Midbrain (tissue), 1 donor: ENCODE data around the gene MUSTN1.

Source experiments
- DNase-seq: peaks from one replicate; lab custom pipeline; 2025; lab: John Stamatoyannopoulos, UW

The MUSTN1 gene

DNA sequence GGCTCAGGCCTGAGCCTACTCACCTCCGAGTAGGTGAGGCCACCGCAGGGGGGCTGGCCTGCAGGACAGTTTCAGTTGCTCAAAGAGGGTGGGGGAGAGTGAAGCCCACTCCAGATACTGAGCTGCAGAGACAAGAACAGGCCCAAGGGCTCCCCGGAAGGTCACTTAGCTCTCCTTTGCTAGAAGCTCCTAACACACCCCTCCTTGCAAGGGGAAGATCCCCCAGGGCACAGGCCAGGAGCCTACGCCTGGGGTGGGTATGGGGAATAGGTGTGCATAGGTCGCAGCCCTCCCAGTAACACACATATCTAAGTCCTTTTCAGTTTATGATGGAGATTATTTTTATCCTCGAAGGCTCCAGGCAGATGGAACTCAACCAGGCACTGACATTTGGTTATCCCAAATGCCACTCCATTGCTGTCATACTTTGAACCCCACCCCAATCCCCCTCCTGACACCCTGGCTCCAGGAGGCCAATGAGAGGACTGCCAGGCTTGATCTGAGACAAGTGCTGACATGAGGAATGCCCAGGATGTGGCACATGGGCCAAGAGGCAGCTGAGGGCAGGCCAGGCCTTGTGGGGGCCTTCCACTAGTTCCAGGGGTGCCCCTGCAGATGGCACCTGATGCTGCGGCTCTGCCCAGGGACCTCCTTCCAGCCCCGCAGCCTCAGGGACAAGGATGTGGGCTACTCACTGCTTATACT is 1.1 kb upstream of the MUSTN1 start:
- DNase-seq = no peak

DNA sequence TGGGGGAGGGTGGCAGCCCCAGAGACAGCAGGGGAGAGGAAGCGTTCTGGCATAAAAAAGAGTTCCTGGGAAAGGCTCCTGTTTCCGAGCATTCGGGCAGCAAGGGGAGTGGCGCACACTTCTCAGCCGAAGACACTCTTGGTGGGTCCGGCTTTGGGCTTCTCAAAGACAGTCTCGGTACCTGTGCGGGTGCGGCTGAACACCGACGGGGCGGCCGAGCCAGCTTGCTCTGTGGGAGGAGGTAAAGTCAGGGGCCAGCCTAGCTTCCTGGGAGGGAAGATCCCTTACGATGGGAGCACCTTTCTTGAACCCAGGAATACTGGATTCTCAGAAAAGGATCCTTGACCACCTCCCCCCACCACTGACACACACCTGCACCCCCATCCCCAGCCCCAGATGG is 1.6 kb downstream of the MUSTN1 start:
- DNase-seq = no peak

DNA sequence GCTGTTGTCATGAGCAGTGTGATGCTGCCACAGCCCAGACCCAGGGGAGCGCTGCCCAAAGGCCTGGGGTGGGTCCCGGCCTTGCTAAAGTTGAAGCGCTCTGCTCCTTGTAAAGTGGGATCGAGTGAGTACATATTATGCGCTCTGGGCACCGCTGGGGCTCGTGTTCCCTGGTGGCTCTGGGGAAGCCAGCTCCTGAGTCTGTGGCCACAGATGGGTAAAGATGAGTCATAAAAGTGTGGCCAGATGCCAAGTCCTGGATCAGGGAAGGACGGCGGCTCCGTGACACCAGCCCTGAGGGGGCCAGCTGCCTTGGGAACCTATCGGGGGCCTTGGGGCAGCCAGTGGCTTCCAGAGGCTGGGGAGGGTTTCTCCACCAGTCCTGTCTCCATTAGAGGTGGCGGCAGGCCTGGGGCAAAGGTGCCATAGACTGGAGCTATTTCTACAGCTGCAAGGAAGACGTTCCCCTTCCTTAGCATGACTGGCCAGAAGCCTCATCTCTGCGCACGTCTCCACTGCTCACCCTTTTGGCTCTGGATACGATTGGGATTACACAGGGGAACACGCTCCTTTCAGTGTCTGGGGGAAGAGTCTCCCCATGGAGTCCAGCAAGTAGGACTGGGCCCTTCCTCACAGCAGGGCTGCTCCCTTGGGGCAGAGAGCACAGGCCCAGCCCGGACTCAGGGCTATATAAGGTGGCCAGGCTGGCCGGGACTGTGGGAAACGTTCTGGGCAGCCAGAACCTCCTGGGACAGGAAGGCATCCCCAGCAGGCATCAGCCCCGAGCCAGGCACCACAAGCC is 3.1 kb downstream of the MUSTN1 start:
- DNase-seq = no peak

DNA sequence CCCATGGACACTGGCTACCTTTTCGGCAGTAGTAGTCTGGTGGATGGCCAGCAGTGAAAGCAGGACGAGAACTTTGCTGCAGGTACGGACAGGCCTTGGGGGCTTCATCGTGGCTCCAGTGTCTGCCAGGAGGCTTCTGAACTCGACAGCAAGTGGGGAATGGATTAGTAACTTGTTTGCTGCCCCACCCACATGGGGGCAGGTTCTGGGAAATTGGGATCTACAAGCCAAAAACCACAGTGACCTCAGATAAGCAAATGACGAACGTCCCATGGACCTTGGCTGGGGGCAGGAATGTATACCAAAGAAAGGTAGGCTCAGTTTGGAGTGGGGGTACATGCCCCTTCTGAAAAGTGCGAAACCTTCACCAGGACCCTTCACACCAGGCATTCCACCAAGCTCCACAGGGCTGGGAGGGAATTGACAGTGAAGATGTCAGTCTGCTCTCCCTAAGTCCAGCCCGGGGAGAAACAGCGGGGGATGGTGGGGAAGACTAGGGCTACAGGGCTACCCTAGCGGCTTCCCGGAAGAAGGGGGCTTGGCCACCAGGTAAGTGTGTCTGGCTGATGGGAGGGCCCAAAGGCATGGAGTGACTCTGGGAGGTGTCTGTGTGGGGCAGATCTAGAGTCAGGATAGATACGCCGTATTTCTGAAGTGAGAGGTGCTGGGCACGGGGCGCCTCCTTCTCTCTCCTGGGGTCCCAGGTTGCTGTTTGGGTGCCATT is 4.1 kb downstream of the MUSTN1 start, which contains the start of gene ITIH4:
TSS of gene ITIH4 (minus strand) at position 138 of the 724 bp plus-strand sequence. CDS start at position 108, 30 bp downstream.
- DNase-seq = no peak

DNA sequence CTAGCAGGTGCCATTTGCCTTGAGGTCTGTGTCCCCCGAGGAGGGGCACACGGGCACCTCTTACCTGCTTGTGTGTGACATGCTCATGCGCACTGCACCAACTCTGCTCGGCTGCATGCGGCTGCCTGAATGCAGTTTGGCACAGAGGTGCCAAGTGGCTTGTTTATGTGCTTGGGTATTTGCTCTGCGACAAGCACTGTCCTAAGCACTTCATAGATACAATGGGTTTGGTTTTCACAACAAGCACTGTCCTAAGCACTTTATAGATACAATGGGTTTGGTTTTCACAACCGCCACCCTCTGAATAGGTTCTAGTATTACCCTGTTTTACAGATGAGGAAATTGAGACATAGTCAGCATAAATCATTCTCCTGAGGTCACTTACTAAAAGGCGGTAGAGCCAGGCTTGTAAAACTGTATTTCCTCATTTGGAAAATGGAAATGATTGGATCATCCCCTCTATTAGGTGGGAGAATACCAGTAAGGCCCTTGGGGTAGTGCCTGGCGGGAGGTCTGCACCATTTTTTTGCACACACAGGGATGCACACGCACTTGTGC is 4.8 kb downstream of the MUSTN1 start:
- DNase-seq = no peak

DNA sequence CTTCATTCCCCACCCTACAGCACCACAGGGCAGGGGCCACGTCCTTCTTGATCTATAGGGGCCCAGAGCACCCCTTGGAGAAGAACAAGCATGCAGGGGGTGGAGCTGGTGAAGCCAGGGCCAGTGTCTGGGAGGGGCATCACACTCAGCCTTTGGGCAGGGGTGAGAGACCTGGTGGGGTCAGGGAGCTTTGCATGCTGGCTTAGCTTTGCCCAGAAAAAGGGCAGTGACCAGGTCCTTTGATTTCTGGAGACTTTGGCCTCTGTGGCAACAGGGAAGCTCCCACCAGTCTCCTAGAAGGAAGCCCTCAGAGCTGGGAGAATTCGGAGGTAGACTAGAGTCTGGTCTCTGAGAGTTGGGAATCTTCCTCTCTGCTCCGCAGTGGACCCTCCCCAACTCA is 5.3 kb downstream of the MUSTN1 start:
- DNase-seq = no peak

DNA sequence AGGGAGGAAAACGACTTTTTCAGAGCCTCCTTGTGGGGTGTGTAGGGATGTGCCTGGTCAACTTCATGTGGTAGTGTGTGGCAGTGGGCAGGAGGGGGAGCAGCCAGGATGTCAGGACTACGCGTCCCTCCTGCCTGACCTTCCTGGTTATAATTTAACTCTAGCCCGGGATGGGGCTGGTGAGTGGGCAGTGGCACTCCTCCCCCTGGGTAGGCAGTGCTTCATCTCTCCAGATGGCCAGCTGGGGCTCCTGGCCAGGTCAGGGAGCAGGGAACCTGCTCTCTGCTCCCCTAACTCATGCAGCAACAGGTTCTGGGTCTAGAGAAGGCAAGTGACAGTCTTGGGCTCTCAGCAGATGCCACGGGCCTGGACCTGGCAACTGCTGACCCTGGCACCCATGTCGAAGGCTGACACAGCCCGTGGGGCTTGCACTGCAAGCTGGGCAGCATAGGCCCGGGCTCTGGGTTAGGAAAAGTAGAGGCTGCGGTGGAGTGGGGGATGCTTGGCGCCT is 6.9 kb downstream of the MUSTN1 start:
- no peak for DNase-seq

DNA sequence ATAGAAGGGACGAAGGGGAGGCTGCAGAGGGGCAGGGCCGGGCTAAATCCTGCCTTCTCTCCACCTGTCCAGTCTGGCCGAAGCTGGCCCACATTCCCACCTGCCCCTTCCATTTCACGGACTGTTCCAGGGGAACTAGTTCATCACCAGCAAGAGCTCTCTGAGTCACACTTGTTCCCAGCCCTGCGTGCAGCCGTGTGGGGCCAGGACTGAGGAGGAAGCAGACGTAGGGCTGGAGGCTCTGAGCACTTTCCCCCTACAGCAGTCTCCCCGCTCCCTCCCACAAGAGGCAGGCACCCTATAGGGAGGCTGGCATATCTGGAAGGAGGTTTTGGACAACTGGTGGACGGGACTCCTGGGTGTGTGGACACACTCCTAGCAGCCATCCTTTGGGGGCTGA is 7.4 kb downstream of the MUSTN1 start:
- DNase-seq = no peak

DNA sequence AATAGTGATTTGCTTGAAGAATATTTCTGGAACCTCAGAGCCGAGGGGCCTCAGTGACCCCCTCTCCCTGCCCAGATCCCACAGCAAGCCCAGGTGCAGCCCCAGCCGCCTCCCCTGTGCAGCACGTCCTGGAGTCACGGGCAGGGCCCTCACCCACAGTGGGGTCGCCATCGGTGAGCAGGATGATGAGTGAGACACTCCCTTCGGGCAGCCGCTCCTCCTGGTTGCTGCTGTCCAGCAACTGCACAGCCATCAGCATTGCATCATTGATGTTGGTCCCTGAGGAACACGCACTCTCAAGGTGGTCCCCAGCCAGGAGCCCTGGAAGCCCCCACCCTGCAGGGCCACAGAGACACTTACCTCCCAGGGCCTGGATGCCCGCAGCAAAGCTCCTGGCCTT is 10.8 kb downstream of the MUSTN1 start:
- DNase-seq = no peak

DNA sequence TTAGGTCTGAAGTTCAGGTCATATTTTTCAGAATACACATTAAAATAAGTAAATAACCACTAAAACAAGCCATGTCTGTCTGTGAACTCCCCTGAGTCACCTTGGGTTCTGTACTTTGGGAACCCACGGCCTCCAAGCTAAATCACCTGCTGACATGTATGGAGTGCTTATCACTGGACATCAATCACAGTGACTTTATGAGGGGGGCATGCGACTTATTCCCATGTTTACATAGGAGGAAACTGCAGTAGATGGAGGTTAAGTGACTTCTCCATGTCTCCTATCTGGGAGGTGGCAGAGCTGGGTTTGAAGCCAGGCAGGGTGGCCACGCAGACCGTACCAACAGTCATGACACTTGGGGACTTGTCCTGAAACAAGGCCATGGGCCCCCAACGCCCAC is 12.5 kb downstream of the MUSTN1 start:
- no peak for DNase-seq

DNA sequence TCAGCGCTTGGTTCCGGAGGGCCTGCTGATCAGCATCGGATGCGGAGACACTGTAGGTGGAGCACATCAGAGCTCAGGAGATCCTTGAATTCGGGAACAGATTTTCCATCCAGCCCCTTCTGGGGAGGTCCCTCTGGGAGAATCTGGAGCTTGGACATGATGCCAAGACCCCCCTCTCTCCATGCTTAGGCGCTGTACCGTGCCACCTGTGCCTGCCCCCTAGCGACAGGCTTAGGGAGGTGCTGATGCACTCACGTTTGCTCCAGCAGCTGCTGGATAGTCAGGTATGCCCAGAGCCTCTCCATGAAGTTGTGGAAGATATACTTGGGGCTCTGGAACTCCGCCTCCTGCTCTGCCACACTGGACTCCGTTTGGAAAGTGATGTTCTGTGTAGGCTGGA is 14.1 kb downstream of the MUSTN1 start:
- DNase-seq = no peak

DNA sequence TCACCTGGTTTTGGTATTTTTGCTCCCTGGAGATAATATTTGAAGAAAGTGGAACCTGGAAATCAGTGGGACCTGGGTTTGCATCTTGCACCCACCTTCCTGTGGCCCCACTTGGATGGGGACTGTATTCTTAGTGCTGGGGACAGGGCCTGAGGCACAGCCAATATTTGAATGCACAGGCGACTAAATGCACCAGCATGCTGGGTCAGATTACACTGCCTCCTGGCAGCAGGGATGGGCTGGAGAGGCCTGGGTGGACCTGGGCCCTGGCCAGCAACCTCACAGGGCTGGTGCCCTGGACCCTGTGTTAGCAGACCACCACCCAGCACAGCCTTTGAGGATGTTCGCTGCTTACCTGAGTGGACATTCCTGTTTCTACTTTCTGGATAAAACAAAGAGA is 14.9 kb downstream of the MUSTN1 start:
- no peak for DNase-seq

DNA sequence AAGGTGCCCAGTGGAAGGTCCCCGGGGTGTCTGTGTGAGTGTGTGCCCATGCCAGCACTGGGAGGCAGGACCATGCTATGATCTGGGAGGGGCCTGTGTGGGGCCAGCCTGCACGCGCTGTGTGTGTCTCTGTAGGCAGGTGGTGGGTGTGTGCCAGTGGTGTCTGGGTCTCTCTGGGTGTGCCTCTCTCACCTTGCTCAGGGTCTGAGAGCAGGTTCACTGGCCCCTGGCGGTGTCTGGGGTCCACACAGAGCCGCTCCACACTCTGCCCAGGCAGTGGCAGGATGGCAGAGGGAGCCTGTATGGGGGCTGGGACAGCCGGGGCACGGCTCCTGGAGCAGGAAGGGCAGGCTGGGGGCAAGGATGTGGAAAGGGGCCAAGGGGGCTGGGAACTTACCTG is 17.0 kb downstream of the MUSTN1 start:
- no peak for DNase-seq

DNA sequence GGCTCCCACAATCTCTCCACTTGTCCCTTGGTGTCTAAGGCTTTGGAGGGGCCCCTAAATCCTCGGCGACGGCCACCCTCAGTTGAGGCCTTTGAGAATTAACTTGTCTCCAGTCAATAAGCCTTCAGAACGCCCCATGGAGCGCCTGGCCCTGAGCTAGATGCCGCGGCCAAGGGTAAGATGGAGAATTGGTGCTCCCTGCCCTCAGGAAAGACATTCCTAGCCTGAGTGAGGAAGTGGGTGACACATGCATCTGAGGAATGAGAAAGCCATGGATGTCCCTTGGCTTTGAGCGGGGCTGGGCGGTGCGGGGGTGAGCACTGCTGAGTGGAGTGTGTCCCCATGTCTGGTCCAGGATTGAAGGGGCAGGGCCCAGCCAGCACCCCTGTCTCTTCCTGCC is 17.6 kb downstream of the MUSTN1 start:
- no peak for DNase-seq

DNA sequence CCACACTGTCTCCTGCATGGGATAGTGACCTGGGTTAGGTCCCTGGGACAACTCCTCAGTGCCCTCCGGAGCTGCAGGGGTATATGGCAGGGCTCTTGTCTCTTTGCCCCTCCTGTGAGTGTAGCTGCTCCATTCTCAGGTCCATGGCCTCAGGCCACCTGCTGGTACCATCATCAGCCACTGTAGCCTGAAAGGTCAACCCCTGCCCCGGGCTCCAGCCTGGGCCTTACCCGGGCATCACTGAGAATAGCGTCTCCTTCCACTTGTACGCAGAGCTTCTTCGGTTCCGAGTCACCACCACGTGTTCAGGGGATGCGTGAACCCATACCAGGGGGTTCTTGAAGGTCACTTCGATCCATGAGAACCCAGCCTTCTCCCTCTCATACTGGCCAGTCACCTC is 18.2 kb downstream of the MUSTN1 start:
- no peak for DNase-seq

DNA sequence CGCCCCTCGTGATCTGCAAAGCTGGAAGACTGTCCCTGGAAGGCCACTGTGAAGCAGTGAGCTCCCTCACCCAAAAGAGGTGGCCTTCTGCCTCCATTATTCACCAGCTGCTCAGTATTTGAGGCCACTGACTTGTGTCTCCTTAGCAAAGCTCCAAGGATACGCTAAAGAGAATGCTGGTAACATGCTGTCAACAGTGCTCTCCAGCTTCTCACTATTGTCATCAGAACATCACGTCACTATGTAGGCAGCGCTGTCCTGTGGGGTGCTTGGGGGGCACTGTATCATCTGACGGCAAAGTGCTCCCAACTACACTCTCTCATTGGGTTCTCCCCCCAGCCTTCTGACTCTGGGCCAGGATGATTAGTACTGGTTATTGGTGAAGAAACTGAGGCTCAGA is 18.6 kb downstream of the MUSTN1 start:
- no peak for DNase-seq

DNA sequence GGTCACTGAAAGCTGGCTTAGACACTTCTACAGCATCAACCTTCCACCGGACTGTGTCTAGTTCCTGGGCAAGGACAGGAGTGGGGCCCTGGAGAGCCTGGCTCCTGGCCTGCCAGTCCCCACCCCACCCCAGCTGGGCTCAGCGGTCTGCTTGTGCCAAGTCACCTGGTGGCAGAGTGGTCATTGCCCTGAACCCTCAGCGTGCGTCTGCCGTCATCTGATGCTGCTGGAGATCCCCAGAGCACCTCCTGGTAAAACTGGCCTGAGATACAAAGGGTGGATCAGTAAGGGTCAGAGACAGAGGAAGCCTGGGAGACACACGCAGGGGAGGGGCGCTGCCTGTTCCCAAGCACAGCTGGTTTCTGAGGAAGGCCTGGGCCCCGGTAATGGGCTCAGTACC is 21.0 kb downstream of the MUSTN1 start:
- DNase-seq = no peak

DNA sequence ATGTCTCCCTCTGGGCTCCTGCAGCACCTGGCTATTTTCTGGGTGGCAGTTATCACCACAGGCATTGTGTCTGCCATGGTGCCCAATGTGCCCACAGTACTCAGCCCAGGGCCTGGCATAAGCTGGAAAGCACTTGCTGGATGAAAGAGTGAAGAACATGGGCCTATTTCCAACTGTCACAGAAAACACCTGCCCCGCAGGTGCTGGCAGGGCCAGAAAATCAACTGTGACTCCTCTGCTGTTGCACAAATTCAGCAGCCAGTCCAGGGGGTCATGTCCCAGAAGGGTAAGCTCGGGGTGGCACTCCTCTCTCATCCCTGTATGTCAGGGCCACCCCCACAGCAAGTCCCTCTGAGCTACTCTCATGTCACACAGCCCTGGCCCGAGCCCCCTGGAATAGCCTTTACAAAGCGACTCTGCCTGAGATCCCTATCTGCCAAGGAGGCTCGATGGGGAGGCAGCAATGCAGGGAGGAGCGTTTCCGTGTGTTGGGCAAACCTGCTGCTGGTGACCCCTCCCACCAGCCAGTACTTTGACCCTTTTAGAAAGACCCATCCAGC is 23.3 kb downstream of the MUSTN1 start:
- no peak for DNase-seq

DNA sequence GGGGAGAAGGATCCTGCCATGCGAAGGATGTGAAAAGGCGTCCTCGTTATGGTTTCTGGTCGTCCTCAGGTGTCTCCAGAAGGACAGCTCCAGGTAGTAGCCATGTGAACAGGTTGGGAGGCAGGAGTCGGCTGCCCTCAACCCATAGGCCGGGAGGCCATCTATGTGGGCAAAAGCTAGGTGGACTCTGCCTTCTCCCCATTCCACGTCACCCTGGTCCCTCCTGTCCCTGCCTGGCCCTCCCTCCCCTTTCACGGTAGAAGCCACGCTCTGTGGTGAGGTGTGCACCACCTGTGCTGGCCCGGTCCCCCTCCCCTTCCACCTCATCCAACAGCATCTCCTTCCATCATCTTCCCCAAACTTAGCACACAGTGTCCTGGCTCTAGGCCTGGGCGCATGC is 23.9 kb downstream of the MUSTN1 start:
- no peak for DNase-seq

DNA sequence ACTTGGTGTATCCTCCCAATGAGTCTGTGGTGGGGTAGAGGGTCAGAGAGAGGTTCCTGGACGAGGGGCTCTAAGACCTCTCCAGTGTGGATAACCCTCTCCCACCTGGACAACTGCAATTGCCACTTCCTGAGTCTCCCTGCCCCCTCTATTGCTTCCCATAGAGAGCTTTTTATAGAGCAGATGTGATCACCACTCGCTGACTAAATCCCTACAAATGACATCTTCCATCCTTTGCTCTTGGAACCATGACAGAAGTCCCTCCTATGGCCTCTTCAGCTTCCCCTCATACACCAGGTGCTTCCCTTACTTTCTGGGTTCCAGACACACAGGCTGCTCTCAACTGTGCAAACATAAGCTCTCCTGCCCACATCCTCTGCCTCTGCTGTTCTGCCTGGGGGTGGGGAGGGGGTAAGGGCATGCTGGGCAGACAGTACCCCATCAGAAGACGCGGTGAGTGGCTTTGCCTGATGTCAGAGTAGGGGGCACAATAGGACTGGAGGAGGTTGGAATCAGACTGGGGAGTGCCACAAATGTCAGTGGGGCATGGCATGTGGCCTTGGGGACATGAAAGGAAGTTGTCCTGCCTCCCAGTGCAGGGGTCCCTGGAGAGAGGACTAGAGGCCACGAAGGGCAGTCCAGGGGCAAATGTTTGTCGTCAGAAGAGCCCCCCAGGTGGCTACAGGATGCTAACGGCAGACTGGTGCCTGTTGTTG is 25.0 kb downstream of the MUSTN1 start:
- no peak for DNase-seq

DNA sequence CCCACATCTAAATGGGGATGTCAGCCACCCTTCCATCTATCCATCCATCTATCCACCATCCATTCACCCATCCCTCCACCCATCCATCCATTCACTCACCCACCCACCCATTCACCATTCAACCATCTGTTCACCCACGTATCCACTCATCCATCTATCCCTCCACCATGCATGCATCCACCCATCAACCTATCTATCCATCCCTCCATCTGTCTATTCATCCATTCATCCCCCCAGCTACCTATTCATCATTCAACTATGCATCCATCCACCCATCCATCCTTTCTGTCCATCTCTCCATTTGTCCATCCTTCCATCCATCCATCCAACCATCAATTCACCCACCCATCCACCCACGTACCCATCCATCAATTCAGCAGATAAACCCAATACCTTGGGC is 25.7 kb downstream of the MUSTN1 start:
- no peak for DNase-seq
